Keratinocyte (primary cell): ENCODE data around the gene SETD2. TPM values are rescaled to one million over a fixed set of nuclear protein-coding genes. Genes with fewer than 3 reads are reported as not detected.

Experiments used
- DNase-seq: peaks from one replicate; pipeline ENCODE4 v3.0.0-alpha.2; 2011; ENCODE audit warnings: low read depth, missing footprints, low spot score
- FAIRE-seq: peaks from 2 replicates; lab custom pipeline; 2011; peaks lifted over from hg19 to GRCh38; lab: Jason Lieb, UNC
- H2AFZ ChIP-seq: 2 replicates; pipeline ENCODE4 v1.6.0; 2012; ENCODE audit warnings: low read length, control low read depth, inconsistent platforms; ENCODE audit not compliant: control insufficient read depth
- H3K27ac ChIP-seq: 2 replicates; pipeline ENCODE4 v1.5.1; 2011; ENCODE audit warnings: low read length; ENCODE audit not compliant: control insufficient read depth, insufficient read depth
- H3K27me3 ChIP-seq: 3 replicates; pipeline ENCODE4 v1.6.0; 2011; ENCODE audit warnings: low read length; ENCODE audit not compliant: control insufficient read depth, insufficient read depth; ENCODE audit errors: extremely low read depth
- H3K36me3 ChIP-seq, 2 experiments: 2 replicates in 1 of 2; 3 replicates in 1 of 2; pipeline ENCODE4 v1.5.1; 2011; ENCODE audit warnings: low read length in 2 of 2, mild to moderate bottlenecking in 1 of 2; ENCODE audit not compliant: control insufficient read depth in 2 of 2, insufficient read depth in 2 of 2; ENCODE audit errors: extremely low read depth in 1 of 2
- H3K4me1 ChIP-seq: 3 replicates; pipeline ENCODE4 v1.5.1; 2011; ENCODE audit warnings: low read length; ENCODE audit not compliant: control insufficient read depth, insufficient read depth; ENCODE audit errors: extremely low read depth
- H3K4me2 ChIP-seq: 3 replicates; pipeline ENCODE4 v1.6.0; 2011; ENCODE audit warnings: low read depth, low read length; ENCODE audit not compliant: control insufficient read depth, insufficient read depth; ENCODE audit errors: extremely low read depth
- H3K4me3 ChIP-seq, 3 experiments: fragments of 200-600 bp in 1 of 3; sonication (generic) in 1 of 3; 2 replicates in 2 of 3; 3 replicates in 1 of 3; pipeline ENCODE4 v1.5.1; 2011 to 2016; ENCODE audit warnings: low read length in 3 of 3, mild to moderate bottlenecking in 3 of 3, control low read depth in 2 of 3, inconsistent platforms in 1 of 3, low read depth in 1 of 3, mixed read lengths in 1 of 3, mixed run types in 1 of 3, moderate library complexity in 1 of 3; ENCODE audit not compliant: control insufficient read depth in 2 of 3, insufficient read depth in 2 of 3; ENCODE audit errors: extremely low read depth in 1 of 3
- H3K79me2 ChIP-seq: 2 replicates; pipeline ENCODE4 v1.6.0; 2012; ENCODE audit warnings: low read length; ENCODE audit not compliant: control insufficient read depth, insufficient read depth
- H3K9ac ChIP-seq: 3 replicates; pipeline ENCODE4 v1.6.0; 2011; ENCODE audit warnings: low read length; ENCODE audit not compliant: control insufficient read depth, insufficient read depth; ENCODE audit errors: extremely low read depth
- H3K9me1 ChIP-seq: 3 replicates; pipeline ENCODE4 v1.6.0; 2011; ENCODE audit warnings: low read length; ENCODE audit not compliant: control insufficient read depth, insufficient read depth; ENCODE audit errors: extremely low read depth
- H3K9me3 ChIP-seq: 2 replicates; pipeline ENCODE4 v1.5.1; 2012; ENCODE audit warnings: low read depth, low read length; ENCODE audit not compliant: control insufficient read depth
- H4K20me1 ChIP-seq: 3 replicates; pipeline ENCODE4 v1.6.0; 2011; ENCODE audit warnings: low read length; ENCODE audit not compliant: control insufficient read depth, insufficient read depth; ENCODE audit errors: extremely low read depth
- CTCF ChIP-seq, 3 experiments: IDR thresholded peaks in 1 of 3; conservative IDR thresholded peaks in 1 of 3; optimal IDR thresholded peaks in 1 of 3; 2 replicates in 2 of 3; 3 replicates in 1 of 3; pipeline versions ENCODE3 to v1.5.1; 2011; ENCODE audit warnings: low read length in 3 of 3, mild to moderate bottlenecking in 3 of 3, moderate library complexity in 2 of 3, control low read depth in 1 of 3, inconsistent platforms in 1 of 3; ENCODE audit not compliant: insufficient read depth in 2 of 3; ENCODE audit errors: extremely low read depth in 1 of 3
- EZH2 ChIP-seq: IDR thresholded peaks from one replicate; pipeline ENCODE4 v1.6.1; 2012; ENCODE audit warnings: inconsistent platforms, mild to moderate bottlenecking, low read length, moderate library complexity
- dilution Hi-C: fragments of 300-500 bp; cut with MboI; formaldehyde crosslinking; loops from one replicate; pipeline ENCODE4 v1.7.0; 2020; ENCODE audit warnings: low sequenced_read_pairs; ENCODE audit not compliant: extremely low pct_ligation_motif_present
- polyA plus RNA-seq, 5 experiments: library from polyadenylated mRNA; depleted of rRNA in 3 of 5; stranded (reverse) in 3 of 5; stranded (forward) in 1 of 5; unstranded in 1 of 5; fragments of >200 nt; gene quantifications; 1 replicate in 1 of 5; 2 replicates in 3 of 5; 3 replicates in 1 of 5; pipeline versions ENCODE4 v1.2.1 to v1.2.3, GENCODE V29; 2011 to 2012; ENCODE audit warnings: missing spikeins in 2 of 5, low read depth in 1 of 5, low replicate concordance in 1 of 5

The SETD2 gene
- polyA plus RNA-seq, 1 donor (not counting 4 experiments of a cell fraction or from before 2014, with no cell fraction given), result 23.3 TPM

- H3K9me3 ChIP-seq, result no peaks in the 10 kb centered on the region
- no peak overlapping the region for H3K27ac ChIP-seq
- H3K4me3 ChIP-seq, result no peak overlapping the region
- H3K4me2 ChIP-seq, result no peak overlapping the region
- H3K36me3 ChIP-seq, result peaks cover 8 to 23% of the 10 kb centered on the region in 2 experiments
- no peak overlapping the region for H2AFZ ChIP-seq
- TF ChIP-seq EZH2 (no peak), CTCF (optimal IDR thresholded peaks at IDR 0.05 in 1 of 3, IDR thresholded peaks at IDR 0.05 in 1 of 3, conservative IDR thresholded peaks at IDR 0.05 in 1 of 3; ENCODE audit: extremely low read depth in 1 of 3, insufficient read depth in 2 of 3, low read length in 3 of 3) (no peak)
- H3K9ac ChIP-seq, result no peak overlapping the region
- DNase-seq (no peak), FAIRE-seq (peak; percentile 46)
- H3K79me2 ChIP-seq, result peaks cover 3% of the 10 kb centered on the region
- H3K4me1 ChIP-seq, result peaks cover 20% of the 10 kb centered on the region
- peaks cover under 1% of the 10 kb centered on the region for H3K9me1 ChIP-seq
- no peaks in the 10 kb centered on the region for H3K27me3 ChIP-seq
- peaks cover 4% of the 10 kb centered on the region for H4K20me1 ChIP-seq
- dilution Hi-C loops, result no loop called here
Measured at GRCh38 chr3:47016934-47017435, 146.9 kb downstream of the SETD2 start.

- H3K4me2 ChIP-seq, result no peak overlapping the region
- DNase-seq, result no peak
- dilution Hi-C loops, result no loop called here
Measured at GRCh38 chr3:47016086-47016933, 147.6 kb downstream of the SETD2 start.

More at GRCh38 chr3:47016086-47016933, 147.6 kb downstream of the SETD2 start:
- TF ChIP-seq EZH2 (no peak), CTCF (optimal IDR thresholded peaks at IDR 0.05 in 1 of 3, IDR thresholded peaks at IDR 0.05 in 1 of 3, conservative IDR thresholded peaks at IDR 0.05 in 1 of 3; ENCODE audit: extremely low read depth in 1 of 3, insufficient read depth in 2 of 3, low read length in 3 of 3) (no peak)
- H2AFZ ChIP-seq, result no peak overlapping the region
- H3K9ac ChIP-seq, result no peak overlapping the region
- peaks cover 8 to 23% of the 10 kb centered on the region in 2 experiments for H3K36me3 ChIP-seq
- H3K79me2 ChIP-seq, result peaks cover 2% of the 10 kb centered on the region
- H3K27ac ChIP-seq, result no peak overlapping the region
- H3K27me3 ChIP-seq, result no peaks in the 10 kb centered on the region
- no peaks in the 10 kb centered on the region for H3K9me3 ChIP-seq
- H3K9me1 ChIP-seq, result peaks cover 3% of the 10 kb centered on the region
- no peak for FAIRE-seq
- peaks cover 4% of the 10 kb centered on the region for H4K20me1 ChIP-seq
- peaks cover 20% of the 10 kb centered on the region for H3K4me1 ChIP-seq
- no peak overlapping the region for H3K4me3 ChIP-seq
